ENCODE data around the gene MBOAT2. TPM values are rescaled to one million over a fixed set of nuclear protein-coding genes. Genes with fewer than 3 reads are reported as not detected.

The MBOAT2 gene
- total RNA-seq, 5 donors from 2014 or later (not counting 1 experiment from before 2014, with no cell fraction given), result 1.3 to 3.0 (median 2.7) TPM

DNA sequence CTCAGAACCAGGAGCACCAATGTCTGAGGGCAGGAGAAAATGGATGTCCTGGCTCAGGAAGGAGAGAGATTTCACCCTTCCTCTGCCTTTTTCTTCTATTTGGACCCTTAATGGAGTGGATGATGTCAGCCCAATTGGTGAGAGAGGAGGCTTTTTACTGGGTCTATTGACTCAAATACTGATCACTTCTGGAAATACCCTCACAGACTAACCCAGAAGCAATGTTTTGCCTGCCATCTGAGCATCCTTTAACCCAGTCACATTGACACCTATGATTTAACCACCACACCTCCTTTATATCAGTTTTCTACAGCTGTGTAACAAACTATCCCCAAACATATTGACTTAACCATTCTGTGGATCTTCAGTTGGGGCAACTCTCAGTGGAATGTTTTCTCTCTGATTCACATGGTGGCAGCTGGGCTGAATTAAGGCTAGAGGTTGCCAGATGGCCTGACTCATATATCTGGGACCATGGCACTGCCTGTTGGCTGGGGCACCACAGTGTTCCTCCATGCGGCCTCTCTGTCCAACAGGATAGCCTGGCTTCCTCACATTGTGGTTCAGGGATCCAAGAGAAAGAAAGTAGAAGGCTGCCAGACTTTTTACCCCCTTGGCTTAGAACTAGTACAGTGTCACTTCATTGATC, 18.2 kb upstream of the MBOAT2 start:
- 100% methylated on average over 1 of the region's 1 CpG for WGBS (ENCODE audit: insufficient coverage)
- Histone ChIP-seq H3K27me3 (replicated peaks in 1 of 2; ENCODE audit: control insufficient read depth in 2 of 2, extremely low read depth in 1 of 2, insufficient read depth in 2 of 2, low read length in 1 of 2) (peaks cover 0 to 14% of the 10 kb centered on the region in 2 experiments), H3K9me3 (no peaks in the 10 kb centered on the region), H3K27ac (ENCODE audit: low read length) (no peak overlapping the region), H3K4me3 (ENCODE audit: control insufficient read depth in 1 of 2, extremely low read depth in 1 of 2, low read length in 1 of 2) (no peak overlapping the region), H3K36me3 (ENCODE audit: control insufficient read depth in 2 of 2, extremely low read depth in 1 of 2, insufficient read depth in 1 of 2, low read length in 1 of 2) (no peaks in the 10 kb centered on the region), H3K4me1 (ENCODE audit: control insufficient read depth in 1 of 2, extremely low read depth in 1 of 2, insufficient read depth in 2 of 2, low read length in 2 of 2) (no peaks in the 10 kb centered on the region)
- no peaks in the 10 kb centered on the region for H3K4me1 Mint-ChIP-seq
- ChIA-PET POLR2A (no interaction called here), CTCF (no interaction called here)
- H3K9me3 Mint-ChIP-seq, result no peaks in the 10 kb centered on the region
- no peak overlapping the region for H3K27ac Mint-ChIP-seq
- H3K36me3 Mint-ChIP-seq, result no peaks in the 10 kb centered on the region
- ATAC-seq (replicated peaks in 1 of 4) (no peak), DNase-seq (no peak)
- peaks cover 20 to 35% of the 10 kb centered on the region in 2 donors for H3K27me3 Mint-ChIP-seq
- H3K4me3 Mint-ChIP-seq, result no peak overlapping the region

DNA sequence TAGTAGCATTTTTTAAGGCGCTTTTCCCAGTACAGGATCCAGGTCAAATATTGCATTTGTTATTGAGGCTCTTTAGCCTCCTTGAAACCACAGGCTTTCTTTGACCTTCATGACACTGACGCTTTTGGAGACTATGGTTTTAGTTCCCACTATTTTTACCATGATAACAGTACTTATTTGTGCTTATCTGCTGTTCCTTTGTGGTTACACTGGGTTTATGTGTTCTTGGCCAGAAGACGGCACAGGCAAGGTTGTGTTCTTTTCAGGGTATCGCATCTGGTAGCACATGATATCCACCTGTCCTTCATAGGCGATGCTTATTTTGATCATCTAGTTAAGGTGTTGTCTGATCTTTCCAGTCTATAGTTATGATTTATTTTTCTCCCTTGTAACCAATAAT, 16.8 kb upstream of the MBOAT2 start:
- no peaks in the 10 kb centered on the region for H3K9me3 ChIP-seq
- H3K4me1 ChIP-seq (ENCODE audit: control insufficient read depth in 1 of 2, extremely low read depth in 1 of 2, insufficient read depth in 2 of 2, low read length in 2 of 2), result no peaks in the 10 kb centered on the region
- no peak overlapping the region for H3K4me3 Mint-ChIP-seq
- WGBS (ENCODE audit: insufficient coverage), result no CpG with 5 or more reads among the region's 5 CpGs
- CTCF ChIA-PET, result no interaction called here
- ATAC-seq (replicated peaks in 1 of 4), result no peak
- H3K27me3 Mint-ChIP-seq, result peaks cover 17 to 30% of the 10 kb centered on the region in 2 donors
- DNase-seq, result no peak
- POLR2A ChIA-PET, result no interaction called here
- H3K36me3 ChIP-seq (ENCODE audit: control insufficient read depth in 2 of 2, extremely low read depth in 1 of 2, insufficient read depth in 1 of 2, low read length in 1 of 2), result no peaks in the 10 kb centered on the region
- H3K27ac Mint-ChIP-seq, result no peak overlapping the region
- no peaks in the 10 kb centered on the region for H3K36me3 Mint-ChIP-seq
- no peak overlapping the region for H3K4me3 ChIP-seq (ENCODE audit: control insufficient read depth in 1 of 2, extremely low read depth in 1 of 2, low read length in 1 of 2)
- no peaks in the 10 kb centered on the region for H3K9me3 Mint-ChIP-seq
- no peak overlapping the region for H3K27ac ChIP-seq (ENCODE audit: low read length)
- no peaks in the 10 kb centered on the region for H3K4me1 Mint-ChIP-seq
- H3K27me3 ChIP-seq (replicated peaks in 1 of 2; ENCODE audit: control insufficient read depth in 2 of 2, extremely low read depth in 1 of 2, insufficient read depth in 2 of 2, low read length in 1 of 2), result peaks cover 0 to 14% of the 10 kb centered on the region in 2 experiments

DNA sequence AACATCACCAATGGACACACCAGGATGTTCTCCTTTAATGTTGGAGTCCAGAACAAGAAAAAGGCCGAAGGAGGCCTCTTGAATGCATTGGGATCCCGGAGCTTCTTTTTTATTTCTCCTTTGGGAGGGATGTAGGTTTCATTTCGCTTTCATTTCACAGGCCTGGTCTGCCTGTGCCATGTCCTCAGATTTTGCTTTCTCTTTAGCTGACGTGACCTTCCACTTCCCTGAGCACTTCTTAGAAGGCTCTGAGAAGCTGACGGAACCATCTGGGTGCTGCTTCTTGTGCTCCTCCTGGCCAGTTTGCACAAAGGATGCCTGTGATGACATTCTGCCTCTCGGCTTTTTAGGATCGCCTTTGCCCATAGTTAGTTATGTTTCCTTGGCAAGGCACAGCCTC, 15.1 kb upstream of the MBOAT2 start:
- ATAC-seq (replicated peaks in 1 of 4) (no peak), DNase-seq (no peak)
- Histone ChIP-seq H3K4me3 (ENCODE audit: control insufficient read depth in 1 of 2, extremely low read depth in 1 of 2, low read length in 1 of 2) (no peak overlapping the region), H3K27ac (ENCODE audit: low read length) (no peak overlapping the region), H3K9me3 (no peaks in the 10 kb centered on the region), H3K27me3 (replicated peaks in 1 of 2; ENCODE audit: control insufficient read depth in 2 of 2, extremely low read depth in 1 of 2, insufficient read depth in 2 of 2, low read length in 1 of 2) (peaks cover 0 to 11% of the 10 kb centered on the region in 2 experiments), H3K4me1 (ENCODE audit: control insufficient read depth in 1 of 2, extremely low read depth in 1 of 2, insufficient read depth in 2 of 2, low read length in 2 of 2) (no peaks in the 10 kb centered on the region), H3K36me3 (ENCODE audit: control insufficient read depth in 2 of 2, extremely low read depth in 1 of 2, insufficient read depth in 1 of 2, low read length in 1 of 2) (no peaks in the 10 kb centered on the region)
- 88% methylated on average over 5 of the region's 7 CpGs for WGBS (ENCODE audit: insufficient coverage)
- no peak overlapping the region for H3K27ac Mint-ChIP-seq
- ChIA-PET CTCF (interaction anchor here in 1 of 2 donors (1.3 kb wide), 1 partner anchor 11 kb away, joined by 3 read pairs; no protein-coding TSS in a partner anchor), POLR2A (no interaction called here)
- H3K36me3 Mint-ChIP-seq, result no peaks in the 10 kb centered on the region
- no peaks in the 10 kb centered on the region for H3K4me1 Mint-ChIP-seq
- no peaks in the 10 kb centered on the region for H3K9me3 Mint-ChIP-seq
- H3K4me3 Mint-ChIP-seq, result no peak overlapping the region
- H3K27me3 Mint-ChIP-seq, result peaks cover 12 to 26% of the 10 kb centered on the region in 2 donors

DNA sequence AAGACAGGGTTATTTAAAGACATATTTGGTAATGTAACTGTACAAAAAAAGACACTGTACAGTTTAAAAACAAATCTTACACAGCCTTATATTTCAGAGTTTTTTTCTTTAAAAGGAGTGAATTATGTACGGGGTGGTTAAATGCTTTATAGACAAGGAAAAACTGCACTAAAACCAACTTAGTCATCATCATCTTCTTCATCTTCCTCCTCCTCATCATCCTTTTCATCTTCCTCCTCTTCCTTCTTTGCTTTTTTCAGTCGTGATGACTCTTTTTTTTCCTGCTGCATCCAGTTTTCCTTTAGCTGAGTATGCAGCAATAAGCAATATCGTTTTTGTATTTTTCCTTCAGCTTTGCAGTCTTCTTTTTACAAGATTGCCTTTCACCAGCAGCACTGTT, 14.6 kb upstream of the MBOAT2 start:
- Histone ChIP-seq H3K27ac (ENCODE audit: low read length) (no peak overlapping the region), H3K27me3 (replicated peaks in 1 of 2; ENCODE audit: control insufficient read depth in 2 of 2, extremely low read depth in 1 of 2, insufficient read depth in 2 of 2, low read length in 1 of 2) (peaks cover 0 to 11% of the 10 kb centered on the region in 2 experiments), H3K36me3 (ENCODE audit: control insufficient read depth in 2 of 2, extremely low read depth in 1 of 2, insufficient read depth in 1 of 2, low read length in 1 of 2) (no peaks in the 10 kb centered on the region), H3K4me3 (ENCODE audit: control insufficient read depth in 1 of 2, extremely low read depth in 1 of 2, low read length in 1 of 2) (no peak overlapping the region), H3K4me1 (ENCODE audit: control insufficient read depth in 1 of 2, extremely low read depth in 1 of 2, insufficient read depth in 2 of 2, low read length in 2 of 2) (no peaks in the 10 kb centered on the region), H3K9me3 (no peaks in the 10 kb centered on the region)
- H3K4me1 Mint-ChIP-seq, result no peaks in the 10 kb centered on the region
- H3K9me3 Mint-ChIP-seq, result no peaks in the 10 kb centered on the region
- no peak for ATAC-seq (replicated peaks in 1 of 4)
- no peak for DNase-seq
- H3K36me3 Mint-ChIP-seq, result no peaks in the 10 kb centered on the region
- WGBS (ENCODE audit: insufficient coverage), result 65% methylated on average over 2 of the region's 3 CpGs
- H3K4me3 Mint-ChIP-seq, result no peak overlapping the region
- ChIA-PET POLR2A (no interaction called here), CTCF (interaction anchor here in 1 of 2 donors (1.3 kb wide), 1 partner anchor 11 kb away, joined by 3 read pairs; no protein-coding TSS in a partner anchor)
- H3K27ac Mint-ChIP-seq, result no peak overlapping the region
- H3K27me3 Mint-ChIP-seq, result peaks cover 9 to 25% of the 10 kb centered on the region in 2 donors

DNA sequence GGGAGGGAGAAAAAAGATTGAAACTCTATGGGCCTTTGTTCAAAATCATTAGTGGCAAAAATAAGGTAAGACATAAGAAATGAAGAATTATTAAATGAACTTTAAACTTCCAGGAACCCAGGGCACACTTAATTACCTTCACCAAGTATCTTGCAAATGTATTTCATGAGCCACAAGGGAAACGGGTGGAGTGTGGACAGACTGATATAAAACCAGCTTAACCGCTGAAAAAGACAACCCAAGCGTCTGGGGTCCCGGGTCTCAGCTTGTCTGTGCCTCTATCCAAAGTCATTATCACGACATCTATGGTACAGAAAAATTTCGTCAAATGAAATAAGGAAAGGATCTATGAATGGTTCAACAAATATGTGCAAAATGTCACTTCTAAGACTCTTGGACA, 13.9 kb upstream of the MBOAT2 start:
- Histone ChIP-seq H3K4me1 (ENCODE audit: control insufficient read depth in 1 of 2, extremely low read depth in 1 of 2, insufficient read depth in 2 of 2, low read length in 2 of 2) (no peaks in the 10 kb centered on the region), H3K9me3 (no peaks in the 10 kb centered on the region), H3K4me3 (ENCODE audit: control insufficient read depth in 1 of 2, extremely low read depth in 1 of 2, low read length in 1 of 2) (no peak overlapping the region), H3K27me3 (replicated peaks in 1 of 2; ENCODE audit: control insufficient read depth in 2 of 2, extremely low read depth in 1 of 2, insufficient read depth in 2 of 2, low read length in 1 of 2) (peaks cover 0 to 11% of the 10 kb centered on the region in 2 experiments), H3K36me3 (ENCODE audit: control insufficient read depth in 2 of 2, extremely low read depth in 1 of 2, insufficient read depth in 1 of 2, low read length in 1 of 2) (no peaks in the 10 kb centered on the region), H3K27ac (ENCODE audit: low read length) (no peak overlapping the region)
- DNase-seq (no peak), ATAC-seq (replicated peaks in 1 of 4) (no peak)
- 100% methylated on average over 1 of the region's 6 CpGs for WGBS (ENCODE audit: insufficient coverage)
- Mint-ChIP-seq H3K27ac (no peak overlapping the region), H3K9me3 (no peaks in the 10 kb centered on the region), H3K4me3 (no peak overlapping the region), H3K27me3 (peaks cover 3 to 25% of the 10 kb centered on the region in 2 donors), H3K36me3 (no peaks in the 10 kb centered on the region), H3K4me1 (no peaks in the 10 kb centered on the region)
- POLR2A ChIA-PET, result no interaction called here
- CTCF ChIA-PET, result interaction anchor here in 1 of 2 donors (0.7 kb wide), 1 partner anchor 14 kb away, joined by 4 read pairs; the partner anchor contains the start of gene MBOAT2

DNA sequence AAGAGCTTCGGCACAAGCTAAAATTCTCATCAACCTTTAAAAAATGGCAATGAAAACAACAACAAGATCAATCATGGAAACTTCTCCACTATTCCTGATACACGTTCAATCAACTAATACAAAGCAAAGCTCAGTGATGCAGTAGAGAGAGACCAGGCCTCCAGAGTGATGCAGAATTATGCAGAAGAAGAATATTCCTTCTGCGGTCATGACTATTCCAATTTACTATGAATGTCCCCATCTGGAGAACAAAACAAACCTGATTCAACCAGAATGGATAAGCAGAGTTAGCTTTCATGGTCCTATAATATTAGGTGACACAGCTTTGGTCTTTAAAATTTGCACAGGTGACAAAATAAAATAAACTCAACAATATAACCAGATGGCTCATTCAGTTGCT, 12.5 kb upstream of the MBOAT2 start:
- no CpG with 5 or more reads among the region's 3 CpGs for WGBS (ENCODE audit: insufficient coverage)

More for the DNA sequence above, 12.5 kb upstream of the MBOAT2 start:
- Histone ChIP-seq H3K9me3 (no peaks in the 10 kb centered on the region), H3K4me3 (ENCODE audit: control insufficient read depth in 1 of 2, extremely low read depth in 1 of 2, low read length in 1 of 2) (no peak overlapping the region), H3K27me3 (replicated peaks in 1 of 2; ENCODE audit: control insufficient read depth in 2 of 2, extremely low read depth in 1 of 2, insufficient read depth in 2 of 2, low read length in 1 of 2) (peaks cover 0 to 9% of the 10 kb centered on the region in 2 experiments), H3K27ac (ENCODE audit: low read length) (no peak overlapping the region), H3K4me1 (ENCODE audit: control insufficient read depth in 1 of 2, extremely low read depth in 1 of 2, insufficient read depth in 2 of 2, low read length in 2 of 2) (no peaks in the 10 kb centered on the region), H3K36me3 (ENCODE audit: control insufficient read depth in 2 of 2, extremely low read depth in 1 of 2, insufficient read depth in 1 of 2, low read length in 1 of 2) (no peaks in the 10 kb centered on the region)
- CTCF ChIA-PET, result no interaction called here
- POLR2A ChIA-PET, result no interaction called here
- DNase-seq (no peak), ATAC-seq (replicated peaks in 1 of 4) (no peak)
- no peaks in the 10 kb centered on the region for H3K36me3 Mint-ChIP-seq
- H3K4me1 Mint-ChIP-seq, result no peaks in the 10 kb centered on the region
- H3K9me3 Mint-ChIP-seq, result no peaks in the 10 kb centered on the region
- H3K27me3 Mint-ChIP-seq, result peaks cover 3 to 22% of the 10 kb centered on the region in 2 donors
- H3K4me3 Mint-ChIP-seq, result no peak overlapping the region
- H3K27ac Mint-ChIP-seq, result no peak overlapping the region

Measured in T-cell (primary cell).